Measurements from ENCODE around the gene PRPSAP1. TPM values are rescaled to one million over a fixed set of nuclear protein-coding genes. Genes with fewer than 3 reads are reported as not detected.

Gene PRPSAP1
- polyA plus RNA-seq, 1 of the 3 experiments (the other 2 are of a cell fraction): 118 TPM

DNA sequence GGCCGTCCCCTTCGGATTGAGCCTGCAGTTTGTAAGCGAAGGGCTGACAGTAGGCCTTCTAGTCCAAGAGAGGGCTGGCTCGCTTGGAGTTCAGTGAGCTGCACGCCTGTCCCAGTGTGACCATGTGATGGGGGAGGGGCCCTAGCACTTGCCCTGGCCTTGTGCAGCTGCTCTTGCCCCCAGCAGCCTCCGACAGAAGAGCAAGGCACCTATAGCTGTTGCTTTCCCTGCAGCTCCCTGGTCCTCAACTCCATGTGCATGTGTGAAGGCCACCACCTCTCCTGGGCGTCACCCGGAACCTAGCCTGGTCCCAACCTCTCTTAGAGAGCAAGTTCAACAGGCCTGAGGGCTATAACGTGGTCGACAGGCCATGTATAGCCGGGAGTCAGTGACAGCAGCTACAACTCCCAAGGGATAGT lies 36.3 kb upstream of the PRPSAP1 start:
- WGBS (ENCODE audit: low lambda C conversion rate): 96% methylated on average over 10 of the region's 11 CpGs
- Histone ChIP-seq H3K4me2 (no peak overlapping the region), H3F3A (replicated peaks; ENCODE audit: insufficient read depth) (peaks cover 16% of the 10 kb centered on the region), H3K27me3 (ENCODE audit: insufficient read depth) (no peaks in the 10 kb centered on the region), H3K4me1 (ENCODE audit: control insufficient read depth in 1 of 2, insufficient read depth in 2 of 2, low read depth in 1 of 2, low read length in 1 of 2) (peaks cover 0 to 17% of the 10 kb centered on the region in 2 experiments; a peak in 1 of 4 replicates), H2AFZ (ENCODE audit: low read depth) (no peak overlapping the region), H3K9ac (no peak overlapping the region), H3K79me2 (ENCODE audit: insufficient read depth) (peaks cover 26% of the 10 kb centered on the region; the same call in 1 of the 2 replicates), H4K20me1 (ENCODE audit: insufficient read depth) (peaks cover 22% of the 10 kb centered on the region; the same call in 1 of the 2 replicates), H3K4me3 (ENCODE audit: low read depth in 2 of 2, low read length in 1 of 2) (no peak overlapping the region), H3K36me3 (replicated peaks in 1 of 2; ENCODE audit: control insufficient read depth in 1 of 2, insufficient read depth in 2 of 2, low read length in 1 of 2) (peaks cover 22 to 25% of the 10 kb centered on the region in 2 experiments), H3K9me2 (no peaks in the 10 kb centered on the region), H3K9me3 (no peaks in the 10 kb centered on the region), H3K27ac (ENCODE audit: low read depth in 2 of 2, low read length in 1 of 2) (no peak overlapping the region)
- TF ChIP-seq FOSL2 (IDR thresholded peaks at IDR 0.05; ENCODE audit: borderline replicate concordance, low read depth) (no peak), JUND (IDR thresholded peaks at IDR 0.05) (no peak), POLR2AphosphoS5 (IDR thresholded peaks at IDR 0.05; ENCODE audit: low read depth, low read length) (no peak), TAF1 (IDR thresholded peaks at IDR 0.05; ENCODE audit: borderline replicate concordance, low read depth, low read length) (no peak), YY1 (IDR thresholded peaks at IDR 0.05; ENCODE audit: low read depth) (no peak), NFIC (IDR thresholded peaks at IDR 0.05; ENCODE audit: borderline replicate concordance) (no peak), USF1 (IDR thresholded peaks at IDR 0.05; ENCODE audit: borderline replicate concordance, low read depth) (no peak), RXRA (IDR thresholded peaks at IDR 0.05; ENCODE audit: borderline replicate concordance, low read depth) (no peak), GABPA (IDR thresholded peaks at IDR 0.05; ENCODE audit: low read depth) (no peak), FOXJ3 (CRISPR knock-in tag; IDR thresholded peaks at IDR 0.05) (no peak), IRF3 (IDR thresholded peaks at IDR 0.05; ENCODE audit: low read depth, low read length) (no peak), MEF2A (IDR thresholded peaks at IDR 0.05; ENCODE audit: borderline replicate concordance, low read depth) (no peak), FOXM1 (IDR thresholded peaks at IDR 0.05; ENCODE audit: low read depth) (no peak), RAD21 (IDR thresholded peaks at IDR 0.05; ENCODE audit: low read length) (no peak), NRF1 (IDR thresholded peaks at IDR 0.05; ENCODE audit: low read depth, low read length) (no peak), MXI1 (IDR thresholded peaks at IDR 0.05; ENCODE audit: low read depth, low read length) (no peak), EP300 (IDR thresholded peaks at IDR 0.05; ENCODE audit: borderline replicate concordance in 1 of 2, low read depth in 1 of 2, low read length in 1 of 2) (no peak), EZH2phosphoT487 (IDR thresholded peaks at IDR 0.05; ENCODE audit: borderline replicate concordance, low read depth) (no peak)
- TF ChIP-seq, protein P1, sequence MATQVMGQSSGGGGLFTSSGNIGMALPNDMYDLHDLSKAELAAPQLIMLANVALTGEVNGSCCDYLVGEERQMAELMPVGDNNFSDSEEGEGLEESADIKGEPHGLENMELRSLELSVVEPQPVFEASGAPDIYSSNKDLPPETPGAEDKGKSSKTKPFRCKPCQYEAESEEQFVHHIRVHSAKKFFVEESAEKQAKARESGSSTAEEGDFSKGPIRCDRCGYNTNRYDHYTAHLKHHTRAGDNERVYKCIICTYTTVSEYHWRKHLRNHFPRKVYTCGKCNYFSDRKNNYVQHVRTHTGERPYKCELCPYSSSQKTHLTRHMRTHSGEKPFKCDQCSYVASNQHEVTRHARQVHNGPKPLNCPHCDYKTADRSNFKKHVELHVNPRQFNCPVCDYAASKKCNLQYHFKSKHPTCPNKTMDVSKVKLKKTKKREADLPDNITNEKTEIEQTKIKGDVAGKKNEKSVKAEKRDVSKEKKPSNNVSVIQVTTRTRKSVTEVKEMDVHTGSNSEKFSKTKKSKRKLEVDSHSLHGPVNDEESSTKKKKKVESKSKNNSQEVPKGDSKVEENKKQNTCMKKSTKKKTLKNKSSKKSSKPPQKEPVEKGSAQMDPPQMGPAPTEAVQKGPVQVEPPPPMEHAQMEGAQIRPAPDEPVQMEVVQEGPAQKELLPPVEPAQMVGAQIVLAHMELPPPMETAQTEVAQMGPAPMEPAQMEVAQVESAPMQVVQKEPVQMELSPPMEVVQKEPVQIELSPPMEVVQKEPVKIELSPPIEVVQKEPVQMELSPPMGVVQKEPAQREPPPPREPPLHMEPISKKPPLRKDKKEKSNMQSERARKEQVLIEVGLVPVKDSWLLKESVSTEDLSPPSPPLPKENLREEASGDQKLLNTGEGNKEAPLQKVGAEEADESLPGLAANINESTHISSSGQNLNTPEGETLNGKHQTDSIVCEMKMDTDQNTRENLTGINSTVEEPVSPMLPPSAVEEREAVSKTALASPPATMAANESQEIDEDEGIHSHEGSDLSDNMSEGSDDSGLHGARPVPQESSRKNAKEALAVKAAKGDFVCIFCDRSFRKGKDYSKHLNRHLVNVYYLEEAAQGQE (IDR thresholded peaks at IDR 0.05; ENCODE audit: low read depth, low read length): no peak
- DNase-seq: no peak
- POLR2A ChIA-PET: interaction anchor here (1.2 kb wide), 1 partner anchor 16 kb away, joined by 3 read pairs; no protein-coding TSS in a partner anchor
- CTCF ChIA-PET: interaction anchor here (0.6 to 13.8 kb wide), 10 partner anchors 6 to 211 kb away, joined by 3 to 312 read pairs (median 6); partner anchors contain the start of genes PRPSAP1 and QRICH2

Measured in SK-N-SH (cell line).